GM12864 (cell line): ENCODE data around the gene EFCC1.

Experiments
- DNase-seq: peaks from one replicate; pipeline ENCODE4 v3.0.0-alpha.2; 2011; ENCODE audit warnings: low read depth
- H3K4me3 ChIP-seq: 2 replicates; pipeline ENCODE4 v1.5.1; 2011; ENCODE audit warnings: mild to moderate bottlenecking, low read depth, low read length, control low read depth
- CTCF ChIP-seq: IDR thresholded peaks from 2 replicates; pipeline ENCODE4 v1.5.1; 2011; ENCODE audit warnings: low read depth, mild to moderate bottlenecking, moderate library complexity, low read length, control low read depth, inconsistent platforms; ENCODE audit errors: missing control alignments

The EFCC1 gene

GRCh38 chr3:129019266-129019665 lies 18.2 kb downstream of the EFCC1 start:
- TF ChIP-seq CTCF, result no peak
- no peak overlapping the region for H3K4me3 ChIP-seq
- DNase-seq, result no peak

GRCh38 chr3:129020691-129021090 lies 19.6 kb downstream of the EFCC1 start:
- no peak for TF ChIP-seq CTCF
- DNase-seq, result no peak

GRCh38 chr3:129021140-129021551 lies 20.0 kb downstream of the EFCC1 start:
- no peak overlapping the region for H3K4me3 ChIP-seq
- no peak for DNase-seq
- TF ChIP-seq CTCF, result no peak

More at GRCh38 chr3:129020691-129021090, 19.6 kb downstream of the EFCC1 start:
- H3K4me3 ChIP-seq, result no peak overlapping the region

- no peak for TF ChIP-seq CTCF
- no peak overlapping the region for H3K4me3 ChIP-seq
- DNase-seq, result no peak
Observed at GRCh38 chr3:129022114-129023007, 21.3 kb downstream of the EFCC1 start.

- TF ChIP-seq CTCF, result no peak
- no peak overlapping the region for H3K4me3 ChIP-seq
- DNase-seq, result no peak
Observed at GRCh38 chr3:129023008-129023358, 21.9 kb downstream of the EFCC1 start.

- H3K4me3 ChIP-seq, result no peak overlapping the region
Observed at GRCh38 chr3:129023909-129024308, 22.8 kb downstream of the EFCC1 start.

More at GRCh38 chr3:129023909-129024308, 22.8 kb downstream of the EFCC1 start:
- no peak for DNase-seq
- TF ChIP-seq CTCF, result peak; percentile 25
